GM12873 (cell line): Measurements from ENCODE around the gene GPRIN1.

Experiments used
- TF ChIP-seq, protein P1 (sequence below): IDR thresholded peaks from 2 replicates; pipeline ENCODE4 v1.5.1; 2012; ENCODE audit warnings: low read depth, mild to moderate bottlenecking, moderate library complexity, low read length, control low read depth; ENCODE audit not compliant: insufficient read depth; ENCODE audit errors: missing control alignments

GPRIN1 gene

DNA sequence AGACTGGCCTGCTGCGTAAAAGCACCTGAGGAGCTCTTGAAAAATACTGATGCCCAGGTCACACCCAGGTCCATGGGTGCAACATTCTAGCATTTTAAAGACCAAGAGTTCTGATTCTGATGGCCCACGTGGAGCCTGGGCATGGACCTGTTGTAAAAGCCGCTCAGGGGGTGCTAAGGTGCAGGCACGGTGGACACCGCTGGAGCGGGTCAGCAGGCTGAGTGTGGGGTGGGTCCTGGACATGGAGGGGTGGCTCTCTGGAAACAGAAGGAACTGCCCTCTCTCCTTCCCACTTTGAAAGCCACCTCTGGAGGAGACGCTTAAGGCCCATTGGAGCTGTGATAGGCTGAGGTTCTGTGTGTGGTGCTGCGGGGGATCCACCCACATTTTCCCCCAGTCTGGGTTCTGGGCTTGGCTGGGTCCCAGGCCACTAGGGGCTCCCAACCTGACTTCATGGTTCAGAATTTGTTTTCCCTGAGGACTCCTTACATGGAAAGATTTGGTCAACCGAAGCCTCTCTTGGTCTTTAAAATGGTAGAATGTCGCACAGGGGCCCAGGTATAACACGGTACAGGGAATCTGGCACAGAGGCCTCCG lies 16.6 kb downstream of the GPRIN1 start:
- TF ChIP-seq, protein P1, sequence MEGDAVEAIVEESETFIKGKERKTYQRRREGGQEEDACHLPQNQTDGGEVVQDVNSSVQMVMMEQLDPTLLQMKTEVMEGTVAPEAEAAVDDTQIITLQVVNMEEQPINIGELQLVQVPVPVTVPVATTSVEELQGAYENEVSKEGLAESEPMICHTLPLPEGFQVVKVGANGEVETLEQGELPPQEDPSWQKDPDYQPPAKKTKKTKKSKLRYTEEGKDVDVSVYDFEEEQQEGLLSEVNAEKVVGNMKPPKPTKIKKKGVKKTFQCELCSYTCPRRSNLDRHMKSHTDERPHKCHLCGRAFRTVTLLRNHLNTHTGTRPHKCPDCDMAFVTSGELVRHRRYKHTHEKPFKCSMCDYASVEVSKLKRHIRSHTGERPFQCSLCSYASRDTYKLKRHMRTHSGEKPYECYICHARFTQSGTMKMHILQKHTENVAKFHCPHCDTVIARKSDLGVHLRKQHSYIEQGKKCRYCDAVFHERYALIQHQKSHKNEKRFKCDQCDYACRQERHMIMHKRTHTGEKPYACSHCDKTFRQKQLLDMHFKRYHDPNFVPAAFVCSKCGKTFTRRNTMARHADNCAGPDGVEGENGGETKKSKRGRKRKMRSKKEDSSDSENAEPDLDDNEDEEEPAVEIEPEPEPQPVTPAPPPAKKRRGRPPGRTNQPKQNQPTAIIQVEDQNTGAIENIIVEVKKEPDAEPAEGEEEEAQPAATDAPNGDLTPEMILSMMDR, result no peak

DNA sequence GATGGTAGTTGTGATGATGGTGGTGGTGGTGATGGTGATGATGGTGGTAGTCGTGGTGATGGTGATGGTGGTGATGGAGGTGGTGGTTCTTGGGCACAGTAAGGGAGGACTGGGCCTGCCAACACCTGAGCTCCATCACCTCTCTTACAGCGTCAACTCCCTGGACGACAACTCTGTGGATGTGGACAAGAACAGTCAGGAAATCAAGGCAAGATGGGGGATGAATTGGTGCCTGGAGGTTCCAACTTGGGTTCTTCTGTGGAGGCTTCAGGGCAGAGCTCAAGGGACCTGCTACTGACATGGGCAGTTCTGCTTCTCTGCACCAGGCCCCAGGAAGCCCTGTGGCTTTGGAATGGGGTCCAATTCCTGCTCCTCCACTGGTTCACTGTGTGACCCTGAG lies 17.4 kb downstream of the GPRIN1 start:
- TF ChIP-seq, protein P1, result no peak

DNA sequence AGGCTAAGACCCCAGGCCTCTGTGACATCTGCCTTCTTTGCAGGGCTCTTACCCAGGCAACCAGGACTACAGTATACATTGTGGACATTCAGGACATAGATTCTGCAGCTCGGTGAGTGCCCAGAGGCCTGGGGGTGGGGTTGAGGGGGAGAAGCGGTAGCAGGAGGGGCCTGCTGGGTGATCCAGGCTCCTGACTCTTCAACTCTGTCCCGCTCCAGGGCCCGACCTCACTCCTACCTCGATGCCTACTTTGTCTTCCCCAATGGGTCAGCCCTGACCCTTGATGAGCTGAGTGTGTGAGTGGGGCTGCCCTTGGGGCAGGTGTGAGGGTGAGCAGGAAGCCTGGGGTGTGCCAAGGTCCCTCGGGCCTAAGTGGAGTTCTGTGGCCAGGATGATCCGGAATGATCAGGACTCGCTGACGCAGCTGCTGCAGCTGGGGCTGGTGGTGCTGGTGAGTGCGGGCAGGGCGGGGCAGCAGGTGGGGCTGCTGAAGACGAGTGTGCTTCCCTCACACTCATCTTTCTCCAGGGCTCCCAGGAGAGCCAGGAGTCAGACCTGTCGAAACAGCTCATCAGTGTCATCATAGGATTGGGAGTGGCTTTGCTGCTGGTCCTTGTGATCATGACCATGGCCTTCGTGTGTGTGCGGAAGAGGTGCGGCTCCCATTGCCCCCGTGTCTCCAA lies 19.8 kb downstream of the GPRIN1 start:
- TF ChIP-seq, protein P1, result no peak

DNA sequence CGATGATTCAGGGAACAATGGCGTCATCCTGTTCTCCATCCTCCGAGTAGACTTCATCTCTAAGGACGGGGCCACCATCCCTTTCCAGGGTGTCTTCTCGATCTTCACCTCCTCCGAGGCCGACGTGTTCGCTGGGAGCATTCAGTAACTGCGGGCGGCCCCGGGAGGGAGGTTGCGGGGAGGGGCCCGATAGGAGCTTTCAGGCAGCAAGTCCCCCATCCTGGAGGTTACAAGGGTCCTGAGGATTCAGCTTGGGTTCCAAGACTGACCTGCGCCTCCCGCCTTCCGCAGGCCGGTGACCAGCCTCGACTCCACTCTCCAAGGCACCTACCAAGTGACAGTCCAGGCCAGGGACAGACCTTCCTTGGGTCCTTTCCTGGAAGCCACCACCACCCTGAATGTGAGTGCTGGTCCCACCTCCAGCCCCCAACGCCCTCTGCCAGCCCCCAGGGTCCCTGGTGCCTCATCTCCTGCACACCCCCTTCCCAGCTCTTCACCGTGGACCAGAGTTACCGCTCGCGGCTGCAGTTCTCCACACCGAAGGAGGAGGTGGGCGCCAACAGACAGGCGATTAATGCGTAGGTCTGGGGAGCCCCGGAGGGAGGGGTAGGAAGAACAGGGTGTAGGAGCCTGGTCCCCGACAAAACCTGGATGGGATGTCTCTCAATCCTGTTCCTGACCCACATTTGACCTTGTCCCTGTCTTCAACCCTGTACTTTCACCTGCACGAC lies 20.8 kb downstream of the GPRIN1 start:
- TF ChIP-seq, protein P1, result no peak

DNA sequence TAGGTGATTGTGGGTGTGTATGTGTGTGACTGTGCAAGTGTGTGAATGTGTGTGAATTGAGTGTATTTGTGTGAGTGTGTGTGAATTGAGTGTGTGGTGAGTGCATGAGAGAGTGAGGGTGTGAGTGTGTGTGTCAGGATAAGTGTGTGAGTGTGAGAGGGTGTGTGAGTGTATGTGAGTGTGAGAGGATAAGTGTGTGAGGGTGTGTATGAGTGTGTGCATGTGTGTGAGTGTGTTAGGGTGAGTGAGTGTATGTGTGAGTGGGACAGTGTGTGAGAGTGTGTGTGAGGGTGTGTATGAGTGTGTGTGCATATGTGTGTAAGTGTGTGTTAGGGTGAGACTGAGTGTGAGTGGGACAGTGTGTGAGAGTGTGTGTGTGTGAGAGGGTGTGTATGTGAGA lies 21.7 kb downstream of the GPRIN1 start:
- TF ChIP-seq, protein P1, result no peak

DNA sequence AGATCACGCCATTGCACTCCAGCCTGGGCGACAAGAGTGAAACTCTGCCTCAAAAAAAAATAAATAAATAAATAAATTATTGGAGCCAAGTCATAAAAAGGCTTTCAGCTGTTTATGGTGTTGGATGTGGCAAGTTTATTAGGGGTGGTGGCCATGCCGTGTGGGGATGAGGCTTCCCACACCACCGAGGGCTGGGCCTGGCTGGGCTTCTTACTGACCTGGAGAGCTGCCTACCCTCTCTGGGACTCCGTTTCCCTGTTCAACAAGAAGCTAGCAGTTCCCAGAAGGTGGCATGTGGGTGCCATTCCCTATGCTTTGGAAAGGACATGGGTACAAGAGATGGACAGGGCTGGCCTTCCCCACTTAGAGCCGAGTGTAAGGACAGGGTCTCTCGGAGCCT lies 22.6 kb downstream of the GPRIN1 start:
- TF ChIP-seq, protein P1, result no peak

DNA sequence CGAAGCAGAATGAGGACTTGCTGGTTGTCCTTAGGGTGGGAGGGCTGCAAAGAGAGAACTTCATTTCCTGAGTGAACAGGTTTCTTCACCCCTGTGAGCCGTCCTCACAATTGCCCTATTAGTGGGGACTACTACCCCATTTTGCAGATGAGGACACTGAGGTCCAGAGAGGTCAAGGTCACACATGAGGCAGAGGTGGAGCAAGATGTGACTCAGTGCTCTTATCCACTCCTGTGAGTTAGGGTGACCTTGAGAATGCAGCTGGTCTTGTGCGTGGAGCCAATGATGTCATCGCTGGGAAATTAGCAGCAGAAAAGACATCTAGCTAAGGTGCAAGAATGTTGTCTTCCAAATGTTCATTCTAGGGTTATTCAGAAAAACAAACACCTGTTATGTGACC lies 26.9 kb downstream of the GPRIN1 start:
- TF ChIP-seq, protein P1, result no peak
